ENCODE measurements around the gene SEZ6L.

Gene SEZ6L

DNA sequence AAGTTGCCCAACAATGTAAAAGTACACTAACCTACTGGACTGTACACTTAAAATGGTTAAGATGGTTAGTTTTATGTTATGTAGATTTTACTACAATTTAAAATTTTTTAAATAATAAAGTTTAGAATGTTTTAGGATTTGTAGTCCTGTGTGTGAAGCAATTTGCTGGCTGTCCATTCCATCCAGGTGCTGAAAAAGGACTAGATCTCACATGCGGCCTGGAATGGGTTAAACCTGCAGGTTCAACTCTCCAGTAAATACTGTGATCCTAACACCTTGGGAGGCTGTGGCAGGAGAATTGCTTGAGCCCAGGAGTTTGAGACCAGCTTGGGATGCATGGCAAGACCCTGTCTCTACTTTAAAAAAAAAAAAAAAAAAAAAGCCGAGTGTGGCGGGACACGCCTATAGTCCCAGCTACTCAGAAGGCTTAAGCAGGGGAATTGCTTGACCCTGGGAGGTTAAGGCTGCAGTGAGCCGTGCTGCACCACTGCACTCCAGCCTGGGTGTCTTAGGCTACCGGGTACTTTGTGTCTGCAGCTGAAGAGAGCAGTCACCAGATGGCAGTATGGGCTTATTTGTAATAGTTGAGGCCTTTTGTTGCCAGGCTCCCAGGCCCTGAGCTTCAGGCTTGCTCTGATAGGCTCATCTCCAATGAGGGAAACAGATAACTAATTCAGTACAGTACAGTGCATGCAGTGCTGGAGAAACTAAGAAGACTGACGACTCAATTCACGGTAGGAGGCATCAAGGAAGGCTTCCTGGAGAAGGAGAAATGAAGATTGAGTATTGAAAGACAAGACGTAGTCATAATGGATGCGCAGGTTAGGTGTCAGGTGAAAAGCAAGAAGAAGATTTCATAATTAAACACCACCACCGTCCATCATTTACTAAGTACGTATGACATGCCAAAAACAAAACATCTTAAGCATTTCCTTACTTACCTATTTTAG is 195.1 kb downstream of the SEZ6L start:
- Histone ChIP-seq H3K9ac (no peak overlapping the region), H3K4me3 (no peak overlapping the region), H3K9me3 (no peaks in the 10 kb centered on the region), H3K4me1 (peaks cover 9% of the 10 kb centered on the region), H3K4me2 (no peak overlapping the region), H3K36me3 (no peaks in the 10 kb centered on the region), H3K27me3 (no peaks in the 10 kb centered on the region), H3K27ac (no peak overlapping the region), H4K20me1 (no peaks in the 10 kb centered on the region)
- no peak for TF ChIP-seq Cebpa-rat (IDR thresholded peaks at IDR 0.05)

DNA sequence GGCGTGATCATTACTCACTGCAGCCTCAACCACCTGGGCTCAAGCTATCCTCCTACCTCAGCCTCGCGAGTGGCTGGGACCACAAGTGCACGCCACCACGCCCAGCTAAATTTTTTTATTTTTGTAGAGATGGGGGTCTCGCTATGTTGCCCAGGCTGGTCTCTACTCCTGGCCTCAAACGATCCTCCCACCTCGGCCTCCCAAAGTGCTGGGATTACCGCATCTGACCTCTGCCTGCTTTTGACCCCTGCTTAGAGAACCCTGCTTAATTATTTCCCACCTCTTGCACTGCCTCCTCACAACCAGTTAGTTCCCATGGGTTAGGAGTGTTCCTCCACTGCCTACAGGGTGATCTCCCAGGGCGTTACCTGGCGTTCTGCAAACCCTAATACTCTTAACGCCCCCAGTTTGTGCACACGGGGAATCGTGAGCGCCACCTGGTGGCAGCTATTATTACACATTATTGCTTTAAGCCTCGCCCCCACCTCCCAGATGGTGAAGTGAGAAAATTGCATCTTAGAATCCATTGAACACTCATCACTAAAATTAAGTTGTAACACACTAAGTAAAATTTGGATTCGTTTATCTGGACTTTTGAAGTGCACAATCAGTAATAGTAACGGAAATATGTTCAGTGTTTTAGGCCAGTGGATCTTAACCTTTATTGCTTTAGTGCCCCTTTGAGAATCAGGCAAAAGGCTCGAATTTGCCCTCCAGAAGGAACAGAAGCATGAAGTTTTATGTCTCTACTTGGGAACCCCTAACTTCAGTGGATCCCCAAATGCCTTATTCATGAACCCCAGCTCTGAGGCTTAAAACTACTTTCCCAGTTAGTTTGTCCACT is 198.4 kb downstream of the SEZ6L start:
- no peaks in the 10 kb centered on the region for H3K27me3 ChIP-seq
- H3K4me1 ChIP-seq: no peaks in the 10 kb centered on the region
- no peak overlapping the region for H3K9ac ChIP-seq
- H3K4me2 ChIP-seq: no peak overlapping the region
- no peak for TF ChIP-seq Cebpa-rat (IDR thresholded peaks at IDR 0.05)
- H3K9me3 ChIP-seq: no peaks in the 10 kb centered on the region
- H4K20me1 ChIP-seq: no peaks in the 10 kb centered on the region
- no peak overlapping the region for H3K27ac ChIP-seq
- no peak overlapping the region for H3K4me3 ChIP-seq
- H3K36me3 ChIP-seq: no peaks in the 10 kb centered on the region

DNA sequence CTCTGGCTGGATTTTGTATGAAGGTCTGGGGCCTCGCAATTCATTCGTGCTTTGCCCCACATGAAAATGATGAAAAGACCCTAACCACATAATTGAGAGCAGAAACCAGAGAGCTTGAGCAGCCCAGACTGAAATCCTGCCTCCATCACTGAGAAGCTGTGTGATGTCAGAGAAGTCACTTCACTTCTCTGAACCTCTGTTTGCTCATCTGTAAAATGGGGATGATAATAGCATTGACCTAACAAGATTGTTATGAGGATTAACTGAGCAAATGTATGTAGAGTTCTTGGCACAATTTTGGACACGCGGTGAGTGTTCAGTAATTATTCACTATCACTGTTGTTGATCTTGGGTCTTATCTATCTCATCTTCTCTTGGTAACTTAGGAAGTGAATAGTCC is 203.6 kb downstream of the SEZ6L start:
- H3K4me3 ChIP-seq: no peak overlapping the region
- H3K4me2 ChIP-seq: no peak overlapping the region
- H3K27ac ChIP-seq: no peak overlapping the region
- no peaks in the 10 kb centered on the region for H4K20me1 ChIP-seq
- no peak for TF ChIP-seq Cebpa-rat (IDR thresholded peaks at IDR 0.05)
- no peaks in the 10 kb centered on the region for H3K27me3 ChIP-seq
- H3K9me3 ChIP-seq: no peaks in the 10 kb centered on the region
- no peaks in the 10 kb centered on the region for H3K36me3 ChIP-seq
- no peak overlapping the region for H3K9ac ChIP-seq
- H3K4me1 ChIP-seq: peaks cover 9% of the 10 kb centered on the region

DNA sequence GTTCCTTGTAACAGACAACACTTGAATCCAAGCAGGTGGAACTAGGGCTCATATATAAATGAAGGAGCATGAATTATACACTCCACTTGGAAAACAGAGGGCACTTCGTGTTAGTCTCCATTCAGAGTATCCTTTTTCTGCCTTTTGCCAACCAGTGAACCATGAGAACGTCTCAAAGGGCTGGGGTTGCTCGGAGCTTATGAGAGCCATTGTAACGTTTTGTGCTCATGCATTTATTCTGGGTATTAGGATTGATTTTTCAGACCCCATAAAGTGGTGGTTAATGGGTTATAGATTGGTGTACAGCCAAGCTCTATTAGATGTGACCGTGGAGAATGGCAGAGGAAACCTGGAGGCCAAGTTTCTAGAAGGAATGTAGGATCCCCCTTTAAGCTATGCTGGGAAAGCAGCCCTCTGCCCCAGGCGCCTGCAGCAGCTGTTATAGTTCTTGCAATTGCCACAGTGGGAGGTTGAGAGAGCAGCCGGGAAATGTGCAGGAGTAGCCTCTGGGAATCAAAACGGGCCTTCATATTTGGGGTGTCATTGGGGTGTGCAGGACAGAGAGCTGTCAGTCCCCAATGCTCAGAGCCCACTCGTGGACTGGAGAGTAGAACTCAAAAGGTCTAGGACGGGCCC is 205.2 kb downstream of the SEZ6L start:
- no peak overlapping the region for H3K9ac ChIP-seq
- H3K4me3 ChIP-seq: no peak overlapping the region
- peaks cover 9% of the 10 kb centered on the region for H3K4me1 ChIP-seq
- no peak overlapping the region for H3K4me2 ChIP-seq
- H3K27ac ChIP-seq: no peak overlapping the region
- H3K36me3 ChIP-seq: no peaks in the 10 kb centered on the region
- H4K20me1 ChIP-seq: no peaks in the 10 kb centered on the region
- H3K9me3 ChIP-seq: 0 out of 2 replicates have a peak, but pooled peaks cover 7% of the 10 kb centered on the region
- no peak for TF ChIP-seq Cebpa-rat (IDR thresholded peaks at IDR 0.05)
- no peaks in the 10 kb centered on the region for H3K27me3 ChIP-seq

DNA sequence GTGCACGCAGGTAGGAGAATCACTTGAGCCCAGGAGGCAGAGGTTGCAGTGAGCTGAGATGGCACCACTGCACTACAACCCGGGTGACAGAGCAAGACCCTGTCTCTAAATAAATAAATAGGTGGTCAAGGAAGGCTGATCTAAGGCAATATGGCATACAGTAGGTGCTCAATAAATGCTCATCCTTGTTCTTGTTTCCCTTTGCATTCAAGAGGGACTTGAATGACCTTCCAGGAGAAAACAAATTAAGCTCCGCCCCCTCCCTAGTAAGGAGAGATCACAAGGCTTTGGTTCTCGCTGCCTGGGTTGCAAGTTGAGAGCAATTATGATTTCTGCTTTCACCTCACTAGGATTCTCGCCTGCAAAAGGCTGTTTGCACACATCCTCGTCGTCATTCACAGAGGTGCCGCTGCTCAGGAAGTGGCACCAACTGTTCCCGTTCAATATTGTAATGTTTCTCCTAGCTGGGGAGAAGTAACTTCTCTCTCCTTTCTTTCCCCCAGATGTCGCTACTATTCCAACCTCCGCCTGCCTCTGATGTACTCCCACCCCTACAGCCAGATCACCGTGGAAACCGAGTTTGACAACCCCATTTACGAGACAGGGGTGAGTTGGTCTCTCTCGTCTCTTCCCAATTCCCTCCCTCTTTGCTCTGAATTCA is 208.0 kb downstream of the SEZ6L start:
- Histone ChIP-seq H3K4me1 (peaks cover 9% of the 10 kb centered on the region), H3K36me3 (no peaks in the 10 kb centered on the region), H3K27me3 (no peaks in the 10 kb centered on the region), H3K27ac (no peak overlapping the region), H3K4me3 (no peak overlapping the region), H3K9me3 (0 out of 2 replicates have a peak, but pooled peaks cover 8% of the 10 kb centered on the region), H3K4me2 (peak overlapping the region; percentile 55), H3K9ac (no peak overlapping the region), H4K20me1 (no peaks in the 10 kb centered on the region)
- no peak for TF ChIP-seq Cebpa-rat (IDR thresholded peaks at IDR 0.05)

DNA sequence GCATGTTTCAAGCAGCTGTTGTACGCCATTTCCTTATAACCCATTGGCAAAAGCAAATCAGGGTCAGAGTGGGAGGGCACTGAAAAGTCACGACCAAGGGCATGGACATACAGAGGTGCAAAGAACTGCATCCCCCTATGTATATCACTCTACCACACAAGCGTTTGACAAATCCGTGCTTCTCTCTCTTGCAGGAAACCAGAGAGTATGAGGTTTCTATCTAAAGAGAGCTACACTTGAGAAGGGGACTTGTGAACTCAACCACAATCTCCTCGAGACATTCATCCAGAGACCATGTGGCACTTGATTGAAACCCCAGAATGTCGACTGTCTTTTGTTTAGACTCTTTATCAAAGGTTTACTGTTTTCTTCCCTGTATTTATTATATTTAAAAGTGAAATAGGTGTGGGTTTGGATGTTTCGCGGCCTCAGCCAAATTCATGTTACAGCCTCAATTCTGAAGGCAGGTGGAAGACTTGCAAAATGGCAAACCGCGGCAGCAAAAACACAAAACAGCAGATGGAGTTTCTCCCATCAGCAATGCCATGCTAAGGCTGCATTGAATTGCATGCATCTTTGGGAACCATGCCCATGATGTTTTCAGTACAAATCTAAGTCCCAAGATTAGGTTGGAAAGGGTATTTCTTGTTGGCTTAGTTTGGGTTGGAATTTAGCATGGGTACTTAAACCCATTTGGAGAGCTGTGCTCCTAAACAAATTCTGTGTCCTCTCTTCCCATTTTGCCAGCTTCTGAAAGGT is 211.0 kb downstream of the SEZ6L start:
- Histone ChIP-seq H3K9me3 (0 out of 2 replicates have a peak, but pooled peaks cover 8% of the 10 kb centered on the region), H4K20me1 (no peaks in the 10 kb centered on the region), H3K4me2 (no peak overlapping the region), H3K4me3 (no peak overlapping the region), H3K4me1 (peaks cover 9% of the 10 kb centered on the region), H3K27me3 (no peaks in the 10 kb centered on the region), H3K27ac (no peak overlapping the region), H3K36me3 (no peaks in the 10 kb centered on the region), H3K9ac (no peak overlapping the region)
- no peak for TF ChIP-seq Cebpa-rat (IDR thresholded peaks at IDR 0.05)

DNA sequence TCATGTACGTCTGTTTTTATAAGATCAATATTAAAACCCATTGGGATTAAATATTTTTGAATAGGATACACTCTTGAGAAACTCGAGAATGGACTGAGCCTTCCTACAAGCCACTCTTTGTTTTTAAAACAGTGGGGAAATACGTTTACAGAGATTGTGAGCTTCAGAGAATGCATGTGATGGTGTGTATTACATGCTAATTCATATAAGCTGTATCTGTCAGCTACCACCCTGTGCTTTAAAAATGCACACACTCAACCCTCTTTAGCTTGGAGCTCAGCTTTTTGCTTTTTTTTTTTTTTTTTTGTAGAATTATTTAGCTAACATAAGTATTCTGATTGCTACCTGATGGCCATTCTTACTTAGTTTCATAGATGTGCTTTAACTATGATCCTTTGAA is 213.5 kb downstream of the SEZ6L start:
- H3K4me1 ChIP-seq: no peaks in the 10 kb centered on the region
- no peak overlapping the region for H3K9ac ChIP-seq
- 0 out of 2 replicates have a peak, but pooled peaks cover 8% of the 10 kb centered on the region for H3K9me3 ChIP-seq
- H4K20me1 ChIP-seq: no peaks in the 10 kb centered on the region
- no peak overlapping the region for H3K4me2 ChIP-seq
- TF ChIP-seq Cebpa-rat (IDR thresholded peaks at IDR 0.05): no peak
- H3K4me3 ChIP-seq: no peak overlapping the region
- no peaks in the 10 kb centered on the region for H3K36me3 ChIP-seq
- no peaks in the 10 kb centered on the region for H3K27me3 ChIP-seq
- no peak overlapping the region for H3K27ac ChIP-seq

DNA sequence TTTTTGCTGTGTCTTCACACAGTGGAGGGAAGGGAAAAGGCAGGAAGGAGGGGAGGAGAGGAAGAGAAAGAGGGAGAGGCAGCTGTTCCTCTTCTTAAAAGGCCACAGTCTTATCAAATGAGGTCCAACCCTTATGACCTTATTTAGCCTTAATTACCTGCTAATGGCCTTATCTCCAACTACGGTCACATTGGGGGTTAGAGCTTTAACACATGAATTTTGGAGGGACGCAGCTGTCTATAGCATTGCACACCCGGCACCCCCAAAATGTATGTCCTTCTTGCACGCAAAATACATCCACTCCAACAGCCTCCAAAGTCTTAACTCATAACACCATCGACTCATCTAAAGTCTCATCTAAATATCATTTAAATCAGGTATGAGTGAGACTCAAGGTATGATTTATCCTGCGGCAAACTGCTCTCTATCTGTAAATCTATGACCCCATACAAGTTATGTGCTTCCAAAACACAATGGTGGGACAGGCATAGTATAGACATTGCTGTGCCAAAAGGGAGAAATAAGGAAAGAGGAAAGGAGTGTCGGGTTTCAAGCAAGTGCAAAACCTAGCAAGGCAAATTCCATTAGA is 214.8 kb downstream of the SEZ6L start:
- Histone ChIP-seq H3K36me3 (no peaks in the 10 kb centered on the region), H4K20me1 (no peaks in the 10 kb centered on the region), H3K27me3 (no peaks in the 10 kb centered on the region), H3K9ac (no peak overlapping the region), H3K27ac (no peak overlapping the region), H3K4me1 (no peaks in the 10 kb centered on the region), H3K4me2 (no peak overlapping the region), H3K9me3 (0 out of 2 replicates have a peak, but pooled peaks cover 5% of the 10 kb centered on the region), H3K4me3 (no peak overlapping the region)
- TF ChIP-seq Cebpa-rat (IDR thresholded peaks at IDR 0.05): no peak

All from BLaER1 (cell line).